Tongue (tissue), 2 donors: ENCODE measurements around the gene CNDP2. TPM values are rescaled to one million over a fixed set of nuclear protein-coding genes. Genes with fewer than 3 reads are reported as not detected.
A peak's percentile ranks its signal among the peaks of the same experiment; 100 is the strongest.
"Not testable (repeated sequence)": the region's sequence is repeated elsewhere in the genome, so short reads cannot be mapped to it uniquely, and the experiment has no call there.

Source experiments
- DNase-seq: peaks from one replicate; pipeline ENCODE4 v3.0.0-alpha.2; 2015
- total RNA-seq: library from RNA; depleted of rRNA; stranded (reverse); fragments of >200 nt; gene quantifications from one replicate; pipeline ENCODE4 v1.2.3, GENCODE V29; 2014

Gene CNDP2
- total RNA-seq, 1 donor from 2014 or later = 50.6 TPM

DNA sequence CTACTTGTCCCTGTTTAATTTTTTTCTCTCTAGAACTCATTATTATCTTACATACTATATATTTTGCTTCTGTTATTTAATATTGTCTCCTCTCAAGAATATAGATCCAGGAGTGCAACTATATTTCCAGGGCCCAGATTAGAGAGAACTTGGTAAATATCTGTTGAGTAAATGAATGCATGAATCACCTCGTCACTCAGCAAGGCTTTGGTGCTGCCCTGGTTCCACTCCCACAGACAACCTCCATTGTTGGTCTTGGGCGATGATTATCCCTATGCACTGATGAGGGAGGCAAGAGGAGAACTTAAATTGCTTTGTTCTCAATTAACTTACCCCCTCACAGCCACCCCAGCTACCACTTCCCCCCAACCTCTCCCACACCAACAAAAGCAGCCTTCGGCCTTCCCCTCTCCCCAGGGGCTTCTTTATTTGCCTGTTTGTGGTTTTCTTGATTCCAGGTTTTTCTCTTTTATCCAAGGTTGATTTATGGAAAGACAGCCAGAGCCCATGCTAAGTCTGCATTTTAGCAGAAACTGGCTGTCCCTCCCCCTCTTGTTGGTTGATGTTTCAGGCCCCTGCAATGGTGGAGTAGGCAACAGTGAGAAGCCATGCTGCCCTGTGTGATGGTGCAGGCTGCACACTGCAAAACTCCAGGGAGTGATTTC lies 22.1 kb upstream of the CNDP2 start:
- DNase-seq = no peak

DNA sequence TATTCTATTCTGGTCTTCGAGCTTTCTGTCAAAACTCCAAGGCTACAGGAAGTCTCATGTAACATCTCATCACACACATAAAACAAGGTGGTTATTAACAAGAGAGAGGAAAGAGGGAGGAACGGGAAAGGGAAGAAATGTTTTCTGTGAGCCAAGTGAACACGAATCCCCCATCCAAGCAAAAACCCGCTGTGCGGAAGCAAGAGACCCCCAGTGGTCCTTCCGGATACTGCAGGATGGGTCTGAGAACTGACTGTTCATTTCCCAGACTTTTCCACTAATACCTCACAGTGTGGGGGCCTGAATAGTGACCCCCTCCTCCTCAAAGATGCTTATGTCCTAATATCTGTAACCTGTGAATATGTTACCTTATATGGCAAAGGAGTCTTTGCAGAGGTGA lies 20.0 kb upstream of the CNDP2 start:
- DNase-seq = peak; percentile 76

DNA sequence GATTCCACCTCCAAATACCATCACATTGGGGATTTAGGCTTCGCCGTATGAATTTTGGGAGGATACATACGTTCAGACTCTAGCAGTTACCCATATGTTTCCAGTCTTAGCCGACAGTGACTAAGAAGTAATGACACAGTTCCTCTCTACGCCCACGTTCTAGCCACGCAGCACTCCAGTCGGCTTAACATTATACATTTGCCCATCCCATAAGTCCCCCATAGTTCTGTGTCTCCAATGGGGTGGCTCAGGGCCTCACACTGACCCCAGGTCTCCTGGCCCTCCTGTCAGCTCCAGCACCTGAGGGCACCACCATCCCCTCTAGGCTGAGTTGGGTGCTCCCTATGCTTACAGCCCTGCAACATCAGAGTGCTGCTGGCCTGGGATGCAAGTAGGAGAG lies 18.4 kb upstream of the CNDP2 start:
- DNase-seq = no peak

DNA sequence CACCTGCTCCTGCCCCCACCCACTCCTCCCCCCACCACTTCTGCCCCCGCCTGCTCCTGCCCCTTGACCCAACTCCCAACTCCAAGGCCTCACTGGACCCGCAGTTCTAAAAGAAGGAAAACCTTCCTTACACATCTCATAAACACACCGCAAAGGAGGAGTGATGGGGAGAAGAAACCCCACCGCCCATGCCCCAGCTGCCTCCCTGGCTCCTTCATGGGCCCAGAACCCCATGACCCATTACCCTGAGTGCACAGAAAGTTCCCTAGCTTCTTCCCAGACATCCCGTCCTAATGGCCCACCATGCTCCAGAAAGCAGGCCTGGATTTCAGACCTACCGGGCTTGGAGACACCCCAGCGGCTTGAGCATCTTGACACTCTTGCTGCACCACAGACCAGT lies 17.8 kb upstream of the CNDP2 start:
- DNase-seq = no peak

DNA sequence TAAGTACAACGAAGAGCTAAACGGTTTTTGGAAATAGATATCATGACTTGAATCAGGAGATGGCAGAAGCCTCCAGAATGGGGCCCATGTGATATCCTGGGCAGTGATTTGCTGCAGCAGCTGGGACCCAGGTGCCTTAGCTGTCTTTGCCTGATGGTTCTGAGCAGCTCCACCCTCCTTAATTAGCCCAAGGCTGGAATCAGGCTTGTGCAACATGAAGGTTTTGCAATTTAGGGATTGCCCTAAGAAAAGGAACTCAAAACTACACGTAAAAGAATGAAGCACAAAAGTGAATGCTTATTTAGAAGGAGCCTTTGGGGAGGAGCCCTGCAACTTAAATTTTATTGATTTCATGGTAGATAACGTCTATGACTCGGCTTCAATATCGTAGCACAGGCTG lies 17.3 kb upstream of the CNDP2 start:
- DNase-seq = no peak

DNA sequence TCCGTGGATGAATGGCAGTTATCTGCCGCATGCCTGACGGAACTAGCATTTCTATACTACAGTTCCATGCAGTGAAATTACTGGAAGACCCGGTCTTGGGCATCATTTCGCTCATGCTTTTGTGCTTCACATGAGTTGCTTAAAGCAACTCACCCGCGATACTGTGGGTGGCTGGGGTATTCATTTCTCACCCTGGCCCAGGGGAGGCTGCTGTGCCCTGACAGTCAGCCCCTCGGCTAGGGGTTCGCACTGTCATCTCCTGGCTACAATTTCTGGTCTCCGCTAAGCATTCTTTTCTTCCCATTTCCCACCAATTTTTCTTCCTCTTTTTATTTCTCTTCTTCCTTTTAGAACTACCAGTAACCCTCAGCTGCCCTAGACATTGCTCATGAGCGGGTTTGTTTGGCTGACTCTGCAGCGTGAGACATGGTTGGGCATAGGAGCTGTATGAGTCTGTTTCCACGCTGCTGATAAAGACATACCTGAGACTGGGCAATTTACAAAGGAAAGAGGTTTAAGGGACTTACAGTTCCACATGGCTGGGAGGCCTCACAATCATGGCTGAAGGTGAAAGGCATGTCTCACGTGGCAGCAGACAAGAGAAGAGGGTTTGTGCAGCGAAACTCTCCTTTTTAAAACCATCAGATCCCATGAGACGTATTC lies 16.5 kb upstream of the CNDP2 start:
- no peak for DNase-seq

DNA sequence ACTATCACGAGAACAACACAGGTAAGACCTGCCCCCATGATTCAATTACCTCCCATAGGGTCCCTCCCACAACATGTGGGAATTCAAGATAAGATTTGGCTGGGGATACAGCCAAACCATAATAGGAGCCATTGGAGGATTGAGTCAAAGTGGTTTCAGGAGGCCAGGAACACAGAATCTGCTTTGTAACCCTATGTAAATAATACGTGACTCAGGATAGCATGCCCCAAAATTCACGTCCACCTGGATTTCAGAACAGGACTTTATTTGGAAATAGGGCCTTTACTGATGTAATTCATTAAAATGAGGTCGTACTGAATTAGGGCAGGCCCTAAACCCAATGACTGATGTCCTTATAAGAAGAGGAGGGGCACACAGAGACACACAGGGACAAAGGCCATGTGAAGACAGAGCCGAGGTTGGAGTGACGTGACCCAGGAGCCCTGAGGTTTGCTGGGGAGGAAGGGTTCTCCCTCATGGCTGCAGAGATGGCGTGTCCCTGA lies 16.0 kb upstream of the CNDP2 start:
- no peak for DNase-seq

DNA sequence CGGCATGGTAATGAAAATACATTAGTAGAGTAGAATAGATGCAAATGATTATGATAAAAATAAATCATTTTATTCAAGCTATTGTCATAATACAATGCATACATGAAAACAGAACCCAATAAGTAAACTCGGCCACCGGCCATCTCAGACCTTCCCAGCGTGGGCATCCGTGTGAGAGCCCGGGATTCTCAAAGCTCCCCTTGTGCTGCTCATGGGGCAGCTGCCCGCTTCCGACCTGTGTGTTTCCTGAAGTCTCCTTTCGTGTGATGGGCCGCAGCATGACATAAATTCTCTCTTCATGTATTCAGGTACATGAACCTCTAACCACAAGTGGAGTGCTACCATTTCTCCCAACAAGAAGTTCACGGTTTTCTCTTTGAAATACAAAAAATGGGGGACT lies 13.5 kb upstream of the CNDP2 start:
- DNase-seq = no peak

DNA sequence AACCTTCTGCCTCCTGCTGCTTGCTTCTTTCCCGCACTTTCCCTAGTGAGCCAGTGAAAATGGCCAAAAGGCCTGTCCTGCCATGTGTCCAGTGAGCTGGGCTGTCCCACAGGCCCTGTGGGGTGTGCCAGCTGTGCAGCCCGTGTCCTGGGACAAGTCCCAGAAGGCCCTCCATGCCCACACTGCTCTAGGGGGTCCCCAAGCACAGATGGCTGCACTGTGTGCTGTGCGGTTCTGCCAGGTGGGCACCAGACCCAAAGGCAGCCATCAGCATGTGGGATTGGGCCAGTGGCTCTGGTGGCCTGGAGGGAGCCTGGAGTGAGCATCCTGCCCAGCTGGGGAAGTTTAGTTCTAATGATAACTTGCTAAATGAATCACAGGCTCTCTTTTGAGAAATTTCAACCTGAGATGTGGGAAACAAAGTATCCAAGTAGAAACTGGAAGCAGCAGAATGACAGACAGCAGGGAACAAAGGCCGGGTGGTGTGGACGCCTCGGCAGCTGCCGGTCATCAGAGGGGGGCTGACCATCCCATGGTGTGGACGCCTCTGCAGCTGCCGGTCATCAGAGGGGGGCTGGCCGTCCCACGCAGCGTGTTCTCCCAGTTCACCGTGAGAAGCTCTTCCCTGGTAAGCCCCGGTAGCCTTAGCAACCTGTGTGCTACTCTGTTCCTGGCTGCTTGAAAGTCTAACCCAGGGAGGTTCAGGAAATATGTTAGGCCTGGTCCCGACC lies 9.9 kb upstream of the CNDP2 start:
- DNase-seq = no peak

DNA sequence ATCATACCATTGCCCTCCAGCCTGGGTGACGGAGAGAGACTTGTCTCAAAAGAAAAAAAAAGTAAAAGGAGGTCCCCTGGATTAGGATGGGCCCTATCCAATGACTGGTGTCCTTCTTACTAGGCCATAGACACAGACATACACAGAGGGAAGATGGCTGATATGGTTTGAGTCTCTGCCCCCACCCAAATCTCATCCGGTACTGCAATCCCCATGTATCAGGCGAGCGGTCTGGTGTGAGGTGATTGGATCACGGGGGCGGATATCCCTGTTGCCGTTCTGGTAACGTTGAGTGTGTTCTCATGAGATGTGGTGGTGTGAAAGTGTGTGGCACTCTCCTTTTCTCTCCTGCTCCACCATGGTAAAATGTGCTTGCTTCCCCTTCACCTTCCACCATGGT lies 7.8 kb upstream of the CNDP2 start:
- DNase-seq = no peak

DNA sequence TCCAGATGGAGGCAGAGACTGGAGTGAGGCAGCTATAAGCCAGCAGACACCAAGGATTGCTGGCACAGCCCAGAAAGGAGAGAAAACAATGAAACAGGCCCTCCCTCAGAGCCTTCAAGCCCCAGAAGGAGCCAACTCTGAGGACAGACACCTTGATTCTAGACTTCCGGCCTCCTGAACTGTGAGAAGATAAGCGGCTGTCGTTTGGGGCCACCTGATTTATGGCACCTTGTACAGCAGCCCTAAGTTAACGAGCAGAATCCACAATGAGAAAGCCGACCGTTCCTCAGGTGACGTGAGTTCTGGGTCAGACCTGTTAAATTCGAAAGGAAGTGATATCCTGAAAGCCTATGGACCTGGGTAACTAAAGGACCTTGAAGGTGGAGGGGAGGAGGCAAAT lies 7.3 kb upstream of the CNDP2 start:
- no peak for DNase-seq

DNA sequence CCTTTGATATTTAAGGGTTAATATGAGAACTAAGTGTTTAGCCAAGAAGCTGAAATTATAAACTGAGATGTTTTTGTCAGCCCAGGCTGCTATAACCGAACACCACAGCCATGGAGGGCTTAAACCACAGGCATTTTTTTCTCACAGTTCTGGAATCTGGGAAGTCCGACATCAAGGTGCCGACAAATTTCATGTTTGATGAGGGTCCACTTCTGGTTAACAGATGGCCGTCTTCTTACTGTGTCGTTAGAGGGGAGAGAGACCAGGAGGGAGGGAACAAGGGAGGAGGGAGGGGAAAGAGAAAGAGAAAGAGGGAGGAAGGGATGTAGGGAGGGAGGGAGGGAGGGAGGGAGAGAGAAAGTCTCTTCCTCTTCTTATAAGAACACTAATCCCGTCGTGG lies 6.5 kb upstream of the CNDP2 start:
- DNase-seq = peak; percentile 48

DNA sequence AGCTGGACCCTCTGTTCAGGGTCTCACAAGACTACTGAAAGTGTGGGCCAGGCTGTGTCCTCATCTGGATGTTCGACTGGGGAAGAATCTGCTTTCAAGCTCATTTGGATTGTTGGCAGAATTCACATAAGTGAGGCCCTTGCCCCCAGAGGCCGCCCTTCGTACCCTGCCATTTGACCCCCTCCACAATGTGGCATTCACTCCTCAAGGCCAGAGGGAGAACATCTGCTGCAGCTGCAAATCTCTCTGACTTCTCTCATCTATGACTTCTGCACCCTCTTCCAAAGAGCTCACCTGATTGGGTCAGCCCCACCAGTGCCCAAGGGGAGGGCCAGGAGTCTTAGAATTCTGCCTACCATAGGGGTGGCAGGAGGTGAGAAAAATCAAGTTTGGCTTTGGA lies 3.9 kb upstream of the CNDP2 start:
- DNase-seq = no peak

DNA sequence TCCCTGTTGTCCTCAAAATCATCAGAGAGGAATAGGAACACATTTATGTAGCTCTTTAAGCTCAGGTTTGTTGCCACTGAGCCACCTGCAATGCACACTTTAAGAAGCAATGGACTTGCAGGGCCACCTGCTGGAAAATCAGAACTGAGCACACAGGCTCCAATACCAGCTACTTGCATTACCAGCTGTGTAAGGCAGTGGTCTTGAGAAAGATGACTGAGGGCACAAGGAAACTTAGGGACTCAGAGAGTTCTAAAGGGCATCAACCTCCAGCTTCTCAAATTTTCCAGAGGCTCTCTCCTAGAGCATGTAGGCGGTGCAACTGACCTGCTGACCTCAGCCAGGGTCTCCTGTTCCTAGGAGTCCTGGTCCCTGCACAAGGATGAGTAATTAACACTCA lies 2.5 kb upstream of the CNDP2 start:
- peak; percentile 70 for DNase-seq

DNA sequence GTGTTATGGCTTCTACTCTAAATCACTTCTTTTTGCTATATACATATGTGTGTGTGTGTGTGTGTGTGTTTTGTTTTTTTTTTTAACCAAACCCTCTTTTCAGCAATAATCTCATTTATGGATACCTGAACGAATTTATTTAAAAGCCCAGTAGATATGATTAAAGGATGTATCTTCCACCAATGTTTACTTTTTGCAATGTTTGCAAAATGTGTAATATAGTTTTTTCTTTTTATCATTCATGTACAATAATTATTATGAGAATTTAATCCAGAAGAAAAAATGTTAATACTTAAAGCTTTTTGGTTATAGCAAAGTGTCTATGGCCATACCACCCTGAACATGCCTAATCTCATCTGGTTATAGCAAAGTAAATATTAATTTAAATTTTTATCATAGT lies 1.6 kb upstream of the CNDP2 start:
- no peak for DNase-seq

DNA sequence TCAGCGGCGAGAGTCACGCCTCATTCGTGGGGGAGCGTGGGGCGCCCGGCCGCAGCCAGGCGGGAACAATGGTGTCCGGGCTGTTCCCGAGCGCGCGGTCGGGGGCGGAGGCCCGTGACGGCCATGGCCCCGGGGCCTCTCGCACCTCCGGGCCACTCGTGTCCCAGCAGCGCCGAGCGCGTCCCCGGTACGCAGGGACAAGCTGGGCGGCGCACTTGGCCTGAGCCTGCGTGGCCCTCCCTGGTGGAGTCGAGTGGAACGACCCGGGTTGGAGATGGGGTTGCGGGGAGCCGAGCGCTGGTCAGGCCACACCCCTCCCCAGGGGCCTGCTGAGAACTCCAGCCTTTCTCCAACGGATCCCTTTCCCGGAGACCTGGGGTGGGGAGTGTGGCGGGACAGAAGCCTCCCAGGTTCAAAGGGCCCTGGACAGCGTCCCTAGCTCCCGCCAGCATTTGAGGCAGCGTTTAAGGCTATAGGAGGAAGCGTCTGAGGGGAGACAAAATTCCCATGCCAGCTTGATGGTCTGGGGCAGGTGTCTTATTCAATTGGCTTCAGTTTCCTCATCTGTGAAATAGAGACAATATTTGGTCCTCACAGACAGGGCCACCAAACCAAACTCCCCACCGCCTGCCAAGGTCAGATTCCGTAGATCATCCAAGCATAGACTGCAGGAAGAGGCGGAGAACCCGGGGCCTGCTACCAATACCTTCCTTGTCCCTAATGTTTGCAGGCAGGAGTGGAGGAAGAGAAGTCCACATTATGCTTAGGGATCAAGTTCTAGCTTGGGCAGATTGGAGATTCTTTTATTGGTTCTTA lies 553 bp downstream of the CNDP2 start:
- DNase-seq = peak; percentile 69

DNA sequence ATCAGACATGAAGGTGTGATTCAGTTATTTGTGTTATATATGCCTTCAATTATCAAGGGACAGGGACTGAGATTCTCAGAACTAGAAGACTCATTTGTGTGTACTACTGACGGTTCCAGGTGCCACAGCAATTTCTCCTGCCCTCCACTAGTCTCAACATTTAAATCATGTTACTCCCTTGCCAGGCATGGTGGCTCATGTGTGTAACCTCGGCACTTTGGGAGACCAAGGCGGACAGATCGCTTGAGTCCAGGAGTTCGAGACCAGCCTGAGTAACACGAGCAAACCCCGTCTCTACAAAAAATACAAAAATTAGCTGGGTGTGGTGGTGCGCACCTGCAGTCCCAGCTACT lies 1.1 kb downstream of the CNDP2 start:
- DNase-seq = no peak

DNA sequence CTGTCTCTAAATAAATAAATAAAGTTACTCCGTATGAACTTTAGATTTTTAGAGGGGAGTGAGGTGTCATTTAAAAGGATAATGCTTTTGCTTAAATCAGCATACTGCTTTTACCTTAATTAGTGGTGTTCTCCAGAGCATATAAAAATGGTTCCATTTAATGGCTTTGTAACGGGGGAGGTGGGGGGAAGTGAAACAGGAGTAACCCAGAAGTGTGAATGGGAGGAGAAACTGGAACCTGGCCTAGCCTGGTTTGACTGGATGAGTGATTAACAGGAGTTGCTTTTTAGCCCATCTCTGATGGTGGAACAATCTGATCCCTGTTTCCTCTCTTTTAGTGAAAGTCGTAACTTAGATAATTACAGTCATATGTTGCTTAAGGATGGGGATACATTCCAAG lies 1.6 kb downstream of the CNDP2 start:
- DNase-seq = no peak

DNA sequence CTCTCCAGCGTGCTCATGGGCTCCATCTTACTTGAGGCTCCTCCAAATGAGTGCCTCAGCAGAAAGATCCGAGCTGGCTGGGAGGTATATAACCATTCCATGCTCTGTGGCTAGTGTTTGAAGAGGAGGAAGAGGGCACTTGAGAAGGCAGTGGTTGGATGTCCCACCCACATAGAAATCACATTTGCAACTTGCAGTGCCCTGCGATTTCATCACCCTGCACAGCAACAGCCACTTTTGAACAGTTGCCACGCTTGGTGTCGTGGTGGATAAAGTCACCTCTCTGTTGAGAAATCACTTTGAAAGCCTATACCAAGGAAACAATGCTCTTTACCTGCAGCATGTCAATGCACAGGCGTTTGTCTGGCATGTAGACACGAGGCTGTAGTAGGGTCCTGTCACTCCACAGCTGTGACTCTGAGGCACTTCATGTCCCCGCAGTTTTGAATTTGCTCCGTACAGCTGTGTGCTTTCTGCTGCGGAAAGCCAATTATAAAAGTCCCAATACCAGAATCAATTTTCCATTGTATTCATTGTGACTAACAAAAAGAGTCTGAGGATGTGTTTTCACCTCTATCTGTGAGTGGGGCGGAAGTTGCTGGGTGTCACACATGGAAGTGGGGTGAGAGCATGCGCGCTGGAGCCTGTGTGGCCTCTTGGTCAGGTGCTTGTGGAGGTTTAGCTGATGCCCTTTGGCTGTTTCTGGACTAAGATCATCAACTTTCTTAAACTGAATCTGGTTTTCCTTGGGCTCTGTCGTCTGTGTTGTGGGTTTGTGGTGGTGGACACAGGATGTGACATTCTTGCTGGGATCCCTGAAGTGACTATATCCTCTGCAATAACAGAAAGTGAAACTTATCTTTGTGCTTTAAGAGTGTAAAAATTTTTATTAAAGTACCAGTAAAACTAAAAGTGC lies 2.8 kb downstream of the CNDP2 start:
- no peak for DNase-seq

DNA sequence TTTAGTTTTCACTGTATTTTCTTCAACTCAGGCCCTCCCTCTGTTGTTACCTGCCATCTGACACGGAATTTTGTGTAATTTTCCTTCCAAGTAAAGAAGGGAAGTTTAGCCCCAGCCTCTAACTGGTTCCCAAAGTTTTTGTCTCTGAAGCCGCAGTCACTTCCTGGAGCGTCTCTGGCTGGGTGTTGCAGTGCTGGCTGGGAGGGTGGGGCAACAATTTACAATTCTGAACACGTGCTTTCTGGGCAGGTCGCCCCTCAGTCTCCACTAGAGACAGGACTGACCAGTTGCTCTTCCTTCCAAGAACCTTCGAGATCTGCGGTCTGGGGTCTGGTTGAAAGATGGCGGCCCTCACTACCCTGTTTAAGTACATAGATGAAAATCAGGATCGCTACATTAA lies 3.5 kb downstream of the CNDP2 start:
- DNase-seq = no peak

DNA sequence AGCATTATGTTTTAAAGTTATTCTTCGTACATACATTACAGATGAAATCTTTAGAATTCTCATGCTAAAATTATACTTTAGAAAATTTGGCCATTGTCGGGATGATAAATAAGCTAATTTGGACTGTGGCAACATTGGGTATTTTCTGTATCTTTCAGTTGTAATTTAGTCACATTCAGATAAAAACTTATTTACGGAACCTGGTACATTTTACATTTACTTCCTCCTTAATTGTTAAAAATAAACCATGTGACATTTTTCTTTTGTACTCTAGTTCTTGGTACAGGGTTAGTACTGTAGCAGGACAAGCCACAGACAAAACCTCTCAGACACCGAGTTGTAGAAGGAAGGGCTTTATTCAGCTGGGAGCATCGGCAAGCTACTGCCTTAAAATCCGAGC lies 4.2 kb downstream of the CNDP2 start:
- DNase-seq = no peak

DNA sequence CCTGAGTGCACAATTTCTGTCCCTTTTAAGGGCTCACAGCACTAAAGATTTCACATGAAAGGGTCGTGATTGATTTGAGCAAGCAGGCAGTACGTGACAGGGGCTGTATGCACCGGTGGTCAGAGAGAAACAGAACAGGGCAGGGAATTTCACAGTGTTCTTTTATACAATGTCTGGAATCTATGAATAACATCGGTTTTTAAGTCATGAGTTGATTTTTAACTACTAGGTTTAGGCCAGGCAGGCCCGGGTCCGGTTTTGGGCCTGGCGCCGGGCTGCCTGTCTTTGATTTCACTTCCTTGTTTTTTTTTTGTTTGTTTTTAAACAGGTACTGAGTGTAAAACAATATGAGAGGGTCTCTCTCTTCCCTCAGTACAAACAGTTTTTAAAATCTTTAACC lies 4.6 kb downstream of the CNDP2 start:
- DNase-seq = not testable (repeated sequence)
